ENCODE data around the gene NEURL2. TPM values are rescaled to one million over a fixed set of nuclear protein-coding genes. Genes with fewer than 3 reads are reported as not detected.

Gene NEURL2
- total RNA-seq, 1 donor from 2014 or later = 13.0 TPM

DNA sequence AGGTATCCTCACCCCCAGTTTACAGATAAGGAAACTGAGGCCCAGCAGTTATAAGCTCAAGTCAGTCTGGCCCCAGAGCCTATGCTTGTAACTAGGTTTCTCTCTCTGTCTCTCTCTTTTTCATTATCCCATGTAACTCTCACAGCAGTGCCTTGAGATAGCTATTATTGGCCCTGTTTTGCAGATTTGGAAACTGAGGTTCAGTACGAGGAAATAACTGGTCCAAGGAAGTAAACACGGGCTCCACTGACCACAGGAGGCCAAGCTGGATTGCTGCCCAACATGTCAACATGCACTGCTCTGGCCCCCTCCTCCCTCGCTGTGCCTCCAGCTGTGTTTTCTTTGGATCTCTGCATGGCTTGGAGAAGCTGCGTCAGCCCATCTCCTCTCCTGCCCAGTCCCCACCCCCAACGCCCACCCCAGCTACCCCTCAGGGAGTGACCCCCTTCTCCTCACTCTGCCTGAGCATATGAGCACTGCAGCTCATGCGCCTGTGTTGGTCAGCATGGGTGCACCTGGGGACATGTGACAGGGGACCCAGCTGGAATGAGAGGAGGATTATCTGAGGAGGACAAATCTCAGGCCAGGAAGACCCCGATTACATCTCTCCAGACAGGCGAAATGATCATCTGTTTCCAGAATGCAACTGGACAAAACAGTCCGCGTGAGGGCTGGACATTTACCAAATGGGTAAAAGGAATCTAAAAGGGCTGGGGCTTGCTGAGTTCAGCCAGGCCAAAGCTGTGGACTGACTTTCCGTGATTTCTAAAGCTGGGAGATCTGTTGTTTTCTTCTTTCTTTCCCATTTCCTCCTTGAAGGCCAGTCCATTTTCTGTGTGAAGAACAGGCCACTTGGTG, 28.8 kb upstream of the NEURL2 start:
- Histone ChIP-seq H3K9ac (ENCODE audit: low read depth in 1 of 3, low read length in 3 of 3) (peak overlapping the region in 2 of 3 donors; percentile 33 to 45), H3K36me3 (ENCODE audit: control insufficient read depth in 3 of 3, insufficient read depth in 3 of 3, low read length in 3 of 3) (no peaks in the 10 kb centered on the region), H3K9me3 (ENCODE audit: control insufficient read depth in 3 of 3, low read length in 3 of 3) (no peaks in the 10 kb centered on the region), H3K27ac (ENCODE audit: low read depth, low read length) (peak overlapping the region; percentile 84), H3K4me1 (ENCODE audit: control insufficient read depth in 3 of 3, insufficient read depth in 3 of 3, low read length in 3 of 3) (peaks cover 31 to 37% (median 35%) of the 10 kb centered on the region in 3 donors), H3K27me3 (ENCODE audit: control insufficient read depth in 3 of 3, insufficient read depth in 3 of 3, low read length in 3 of 3) (peaks cover 0 to 4% (median 0%) of the 10 kb centered on the region in 3 donors), H3K4me3 (ENCODE audit: low read length in 3 of 3) (no peak overlapping the region)

DNA sequence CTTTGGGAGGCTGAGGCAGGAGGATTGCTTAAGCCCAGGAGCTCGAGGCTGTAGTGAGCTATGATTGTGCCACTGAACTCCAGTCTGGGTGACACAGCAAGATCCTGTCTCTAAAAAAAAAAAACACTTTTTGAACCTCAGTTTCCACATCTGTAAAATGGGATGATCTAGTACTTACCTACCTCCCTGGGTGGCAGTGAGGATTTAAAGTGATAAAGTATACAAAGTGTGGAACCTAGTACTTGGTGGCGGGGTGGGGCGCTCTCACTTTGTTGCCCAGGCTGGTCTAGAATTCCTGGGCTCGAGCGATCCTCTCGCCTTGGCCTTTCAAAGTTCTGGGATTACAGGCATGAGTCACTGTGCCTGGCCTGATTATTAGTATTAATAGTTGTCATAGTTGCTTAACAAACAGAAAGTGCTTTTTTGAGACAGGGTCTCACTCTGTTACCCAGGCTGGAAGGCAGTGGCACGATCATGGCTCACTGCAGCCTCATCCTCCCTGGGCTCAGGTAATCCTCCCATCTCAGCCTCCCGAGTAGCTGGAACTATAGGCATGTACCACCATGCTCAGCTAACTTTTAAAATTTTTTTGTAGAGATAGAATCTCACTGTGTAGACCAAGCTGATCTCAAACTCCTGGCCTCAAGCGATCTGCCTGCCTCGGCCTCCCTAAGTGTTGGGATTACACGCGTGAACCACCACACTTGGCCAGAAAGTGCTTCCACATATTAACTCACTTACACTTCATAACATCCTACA, 27.9 kb upstream of the NEURL2 start:
- H3K9me3 ChIP-seq (ENCODE audit: control insufficient read depth in 3 of 3, low read length in 3 of 3) = no peaks in the 10 kb centered on the region
- peaks cover 0 to 4% (median 0%) of the 10 kb centered on the region in 3 donors for H3K27me3 ChIP-seq (ENCODE audit: control insufficient read depth in 3 of 3, insufficient read depth in 3 of 3, low read length in 3 of 3)
- no peaks in the 10 kb centered on the region for H3K36me3 ChIP-seq (ENCODE audit: control insufficient read depth in 3 of 3, insufficient read depth in 3 of 3, low read length in 3 of 3)
- peak overlapping the region; percentile 84 for H3K27ac ChIP-seq (ENCODE audit: low read depth, low read length)
- H3K4me3 ChIP-seq (ENCODE audit: low read length in 3 of 3) = no peak overlapping the region
- H3K4me1 ChIP-seq (ENCODE audit: control insufficient read depth in 3 of 3, insufficient read depth in 3 of 3, low read length in 3 of 3) = peaks cover 23 to 29% (median 27%) of the 10 kb centered on the region in 3 donors
- H3K9ac ChIP-seq (ENCODE audit: low read depth in 1 of 3, low read length in 3 of 3) = peak overlapping the region in 1 of 3 donors; percentile 43

GRCh38 chr20:45918182-45918737, 27.3 kb upstream of the NEURL2 start:
- Histone ChIP-seq H3K36me3 (ENCODE audit: control insufficient read depth in 3 of 3, insufficient read depth in 3 of 3, low read length in 3 of 3) (no peaks in the 10 kb centered on the region), H3K9ac (ENCODE audit: low read depth in 1 of 3, low read length in 3 of 3) (peak overlapping the region in 1 of 3 donors; percentile 43), H3K4me1 (ENCODE audit: control insufficient read depth in 3 of 3, insufficient read depth in 3 of 3, low read length in 3 of 3) (peaks cover 22 to 26% (median 26%) of the 10 kb centered on the region in 3 donors)

GRCh38 chr20:45917790-45918141, 26.8 kb upstream of the NEURL2 start:
- Histone ChIP-seq H3K27me3 (ENCODE audit: control insufficient read depth in 3 of 3, insufficient read depth in 3 of 3, low read length in 3 of 3) (peaks cover 0 to 4% (median 0%) of the 10 kb centered on the region in 3 donors), H3K9me3 (ENCODE audit: control insufficient read depth in 3 of 3, low read length in 3 of 3) (no peaks in the 10 kb centered on the region), H3K27ac (ENCODE audit: low read depth, low read length) (peak overlapping the region; percentile 84), H3K4me1 (ENCODE audit: control insufficient read depth in 3 of 3, insufficient read depth in 3 of 3, low read length in 3 of 3) (peaks cover 22 to 26% (median 26%) of the 10 kb centered on the region in 3 donors), H3K4me3 (ENCODE audit: low read length in 3 of 3) (peak overlapping the region in 1 of 3 donors; percentile 7), H3K9ac (ENCODE audit: low read depth in 1 of 3, low read length in 3 of 3) (no peak overlapping the region), H3K36me3 (ENCODE audit: control insufficient read depth in 3 of 3, insufficient read depth in 3 of 3, low read length in 3 of 3) (no peaks in the 10 kb centered on the region)

More at GRCh38 chr20:45918182-45918737, 27.3 kb upstream of the NEURL2 start:
- Histone ChIP-seq H3K4me3 (ENCODE audit: low read length in 3 of 3) (no peak overlapping the region), H3K9me3 (ENCODE audit: control insufficient read depth in 3 of 3, low read length in 3 of 3) (no peaks in the 10 kb centered on the region), H3K27ac (ENCODE audit: low read depth, low read length) (peak overlapping the region; percentile 84), H3K27me3 (ENCODE audit: control insufficient read depth in 3 of 3, insufficient read depth in 3 of 3, low read length in 3 of 3) (peaks cover 0 to 4% (median 0%) of the 10 kb centered on the region in 3 donors)

DNA sequence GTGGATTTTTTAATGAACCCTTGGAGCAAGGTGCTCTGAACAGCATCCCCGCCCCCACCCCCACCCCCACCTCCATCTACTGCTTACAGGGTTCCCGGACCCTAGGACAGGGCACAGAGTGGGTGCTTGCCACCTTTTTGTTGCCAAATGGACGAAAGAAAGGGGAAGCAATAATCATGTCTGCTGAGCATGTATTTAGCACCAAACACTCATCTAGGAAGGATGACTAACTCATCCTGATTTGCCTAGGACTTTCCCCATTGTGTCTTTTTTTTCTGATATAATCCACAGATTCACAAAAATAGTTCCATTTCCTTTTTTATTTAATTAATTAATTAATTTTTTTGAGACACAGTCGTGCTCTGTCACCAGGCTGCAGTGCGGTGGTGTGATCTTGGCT, 22.1 kb upstream of the NEURL2 start:
- peaks cover 0 to 15% (median 4%) of the 10 kb centered on the region in 3 donors for H3K27me3 ChIP-seq (ENCODE audit: control insufficient read depth in 3 of 3, insufficient read depth in 3 of 3, low read length in 3 of 3)
- H3K9me3 ChIP-seq (ENCODE audit: control insufficient read depth in 3 of 3, low read length in 3 of 3) = no peaks in the 10 kb centered on the region
- no peak overlapping the region for H3K4me3 ChIP-seq (ENCODE audit: low read length in 3 of 3)
- peak overlapping the region; percentile 75 for H3K27ac ChIP-seq (ENCODE audit: low read depth, low read length)
- no peaks in the 10 kb centered on the region for H3K36me3 ChIP-seq (ENCODE audit: control insufficient read depth in 3 of 3, insufficient read depth in 3 of 3, low read length in 3 of 3)
- peaks cover 12 to 20% (median 18%) of the 10 kb centered on the region in 3 donors for H3K4me1 ChIP-seq (ENCODE audit: control insufficient read depth in 3 of 3, insufficient read depth in 3 of 3, low read length in 3 of 3)
- no peak overlapping the region for H3K9ac ChIP-seq (ENCODE audit: low read depth in 1 of 3, low read length in 3 of 3)

DNA sequence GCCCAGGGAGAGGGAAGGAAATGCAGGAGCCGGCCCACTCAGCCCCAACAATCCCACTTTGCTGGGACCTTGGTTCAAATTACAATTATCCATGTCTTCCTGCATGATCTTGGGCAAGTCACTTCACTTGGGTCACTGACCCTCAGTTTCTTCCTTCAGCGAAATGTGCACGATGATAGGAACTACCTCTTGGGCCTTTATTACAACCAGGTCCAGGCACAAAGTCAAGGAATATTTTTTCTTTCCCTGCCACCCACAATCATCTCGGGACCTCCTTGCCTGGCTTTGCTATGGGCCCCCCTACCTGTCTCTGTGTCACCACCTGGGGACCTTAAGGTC, 21.3 kb upstream of the NEURL2 start:
- H3K9me3 ChIP-seq (ENCODE audit: control insufficient read depth in 3 of 3, low read length in 3 of 3) = no peaks in the 10 kb centered on the region
- peaks cover 0 to 15% (median 4%) of the 10 kb centered on the region in 3 donors for H3K27me3 ChIP-seq (ENCODE audit: control insufficient read depth in 3 of 3, insufficient read depth in 3 of 3, low read length in 3 of 3)
- H3K36me3 ChIP-seq (ENCODE audit: control insufficient read depth in 3 of 3, insufficient read depth in 3 of 3, low read length in 3 of 3) = peaks cover 0 to 3% (median 0%) of the 10 kb centered on the region in 3 donors
- peak overlapping the region; percentile 75 for H3K27ac ChIP-seq (ENCODE audit: low read depth, low read length)
- H3K4me1 ChIP-seq (ENCODE audit: control insufficient read depth in 3 of 3, insufficient read depth in 3 of 3, low read length in 3 of 3) = peaks cover 12 to 18% (median 15%) of the 10 kb centered on the region in 3 donors
- H3K9ac ChIP-seq (ENCODE audit: low read depth in 1 of 3, low read length in 3 of 3) = peak overlapping the region; percentile 14 to 73 (median 40)
- H3K4me3 ChIP-seq (ENCODE audit: low read length in 3 of 3) = peak overlapping the region; percentile 70 to 77 (median 73)

GRCh38 chr20:45911486-45912343, 20.7 kb upstream of the NEURL2 start, which contains the start of gene PLTP:
Gene PLTP (minus strand): TSS chr20:45912155. CDS start chr20:45911452, 703 bp downstream.
- peak within 1 kb of the TSS; percentile 48 to 73 (median 72) for H3K9ac ChIP-seq (ENCODE audit: low read depth in 1 of 3, low read length in 3 of 3)
- peaks cover 12 to 16% (median 15%) of the 10 kb centered on the region in 3 donors for H3K4me1 ChIP-seq (ENCODE audit: control insufficient read depth in 3 of 3, insufficient read depth in 3 of 3, low read length in 3 of 3)
- H3K4me3 ChIP-seq (ENCODE audit: low read length in 3 of 3) = peak within 1 kb of the TSS; percentile 70 to 77 (median 73)
- H3K36me3 ChIP-seq (ENCODE audit: control insufficient read depth in 3 of 3, insufficient read depth in 3 of 3, low read length in 3 of 3) = peaks cover 0 to 3% (median 0%) of the 10 kb centered on the region in 3 donors
- peak within 1 kb of the TSS; percentile 75 for H3K27ac ChIP-seq (ENCODE audit: low read depth, low read length)
- H3K27me3 ChIP-seq (ENCODE audit: control insufficient read depth in 3 of 3, insufficient read depth in 3 of 3, low read length in 3 of 3) = peaks cover 0 to 15% (median 4%) of the 10 kb centered on the region in 3 donors
- H3K9me3 ChIP-seq (ENCODE audit: control insufficient read depth in 3 of 3, low read length in 3 of 3) = no peaks in the 10 kb centered on the region

- Histone ChIP-seq H3K9ac (ENCODE audit: low read depth in 1 of 3, low read length in 3 of 3) (peak overlapping the region; percentile 48 to 73 (median 72)), H3K9me3 (ENCODE audit: control insufficient read depth in 3 of 3, low read length in 3 of 3) (no peaks in the 10 kb centered on the region), H3K4me1 (ENCODE audit: control insufficient read depth in 3 of 3, insufficient read depth in 3 of 3, low read length in 3 of 3) (peaks cover 12 to 16% (median 15%) of the 10 kb centered on the region in 3 donors), H3K27ac (ENCODE audit: low read depth, low read length) (peak overlapping the region; percentile 75), H3K27me3 (ENCODE audit: control insufficient read depth in 3 of 3, insufficient read depth in 3 of 3, low read length in 3 of 3) (peaks cover 0 to 15% (median 4%) of the 10 kb centered on the region in 3 donors), H3K4me3 (ENCODE audit: low read length in 3 of 3) (peak overlapping the region; percentile 70 to 77 (median 73)), H3K36me3 (ENCODE audit: control insufficient read depth in 3 of 3, insufficient read depth in 3 of 3, low read length in 3 of 3) (peaks cover 0 to 3% (median 0%) of the 10 kb centered on the region in 3 donors)
Measured at GRCh38 chr20:45910670-45911485, 19.9 kb upstream of the NEURL2 start.

Data from skeletal muscle tissue (tissue), 4 donors.